Measurements from ENCODE around the gene POTED.
"Not testable (repeated sequence)": the region's sequence is repeated elsewhere in the genome, so short reads cannot be mapped to it uniquely, and the experiment has no call there.

Gene POTED

DNA sequence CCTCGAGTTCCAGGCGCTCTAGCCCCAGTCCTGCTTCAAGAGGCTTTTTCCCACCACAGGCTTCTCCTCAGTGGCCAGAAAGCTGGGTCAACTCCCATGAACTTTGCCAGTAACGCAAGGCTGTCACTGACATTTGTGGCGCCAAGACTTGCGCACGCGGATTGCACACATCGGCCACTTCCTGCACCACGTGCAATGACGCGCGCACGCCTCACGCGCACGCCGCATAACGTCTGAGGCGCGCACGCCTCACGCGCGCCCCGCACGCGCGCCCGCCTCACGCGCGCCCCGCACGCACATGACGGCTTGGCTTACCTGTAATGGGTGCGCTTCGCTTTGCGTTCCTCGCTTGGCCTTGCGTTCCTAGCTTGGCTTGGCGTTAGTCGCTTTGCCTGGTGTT lies at the start of gene POTED:
POTED (plus strand) TSS at position 301 of the 400 bp plus-strand sequence. CDS start 452 bp downstream, outside the sequence.
- not testable (repeated sequence) for DNase-seq

GRCh38 chr21:13650101-13650500 lies 40.5 kb downstream of the POTED start:
- DNase-seq, result not testable (repeated sequence)

- not testable (repeated sequence) for DNase-seq
These were observed 42.2 kb downstream of the POTED start for GRCh38 chr21:13651746-13652145.

All from eye (tissue), 1 donor.